HG03175 (cell line): ENCODE results near the gene VRK1.

Experiments used
- ATAC-seq: cut with Tn5 transposase; IDR thresholded peaks from one replicate; pipeline ENCODE4 v1.9.1; 2021; ENCODE audit warnings: mild to moderate bottlenecking, moderate library complexity; ENCODE audit not compliant: unreplicated experiment

Gene VRK1

GRCh38 chr14:96821501-96821900, 24.3 kb downstream of the VRK1 start:
- no peak for ATAC-seq

- ATAC-seq, result no peak
Measured at GRCh38 chr14:96823652-96824051, 26.5 kb downstream of the VRK1 start.

GRCh38 chr14:96824283-96824682, 27.1 kb downstream of the VRK1 start:
- no peak for ATAC-seq

- no peak for ATAC-seq
Measured at GRCh38 chr14:96826818-96827217, 29.6 kb downstream of the VRK1 start.

- ATAC-seq, result no peak
Measured at GRCh38 chr14:96827290-96827689, 30.1 kb downstream of the VRK1 start.

GRCh38 chr14:96829791-96830190, 32.6 kb downstream of the VRK1 start:
- no peak for ATAC-seq

- no peak for ATAC-seq
Measured at GRCh38 chr14:96830946-96831345, 33.8 kb downstream of the VRK1 start.

GRCh38 chr14:96832351-96832750, 35.2 kb downstream of the VRK1 start:
- ATAC-seq, result no peak

GRCh38 chr14:96838449-96838848, 41.3 kb downstream of the VRK1 start:
- ATAC-seq, result no peak

- no peak for ATAC-seq
Measured at GRCh38 chr14:96839251-96839650, 42.1 kb downstream of the VRK1 start.

- ATAC-seq, result no peak
Measured at GRCh38 chr14:96843137-96843536, 46.0 kb downstream of the VRK1 start.

GRCh38 chr14:96844857-96845570, 47.8 kb downstream of the VRK1 start:
- ATAC-seq, result no peak

- ATAC-seq, result no peak
Measured at GRCh38 chr14:96847451-96847850, 50.3 kb downstream of the VRK1 start.

- no peak for ATAC-seq
Measured at GRCh38 chr14:96848011-96848410, 50.8 kb downstream of the VRK1 start.

GRCh38 chr14:96849733-96850132, 52.6 kb downstream of the VRK1 start:
- ATAC-seq, result no peak

- no peak for ATAC-seq
Measured at GRCh38 chr14:96851694-96852381, 54.7 kb downstream of the VRK1 start.

GRCh38 chr14:96852823-96853422, 55.7 kb downstream of the VRK1 start:
- no peak for ATAC-seq

GRCh38 chr14:96858643-96859042, 61.5 kb downstream of the VRK1 start:
- ATAC-seq, result no peak

GRCh38 chr14:96861568-96862310, 64.6 kb downstream of the VRK1 start:
- ATAC-seq, result no peak

GRCh38 chr14:96863327-96863985, 66.3 kb downstream of the VRK1 start:
- ATAC-seq, result no peak

GRCh38 chr14:96863986-96864330, 66.8 kb downstream of the VRK1 start:
- ATAC-seq, result no peak
